GDM1 (cell line): Measurements from ENCODE around the gene SOX12.

Experiments used
- DNase-seq: peaks from one replicate; lab custom pipeline; 2025; lab: John Stamatoyannopoulos, UW

SOX12 gene

GRCh38 chr20:301886-302848 lies 23.2 kb upstream of the SOX12 start:
- DNase-seq: no peak

- no peak for DNase-seq
Observed at GRCh38 chr20:305745-306144, 19.6 kb upstream of the SOX12 start.

- DNase-seq: no peak
Observed at GRCh38 chr20:308427-309038, 16.8 kb upstream of the SOX12 start.

- no peak for DNase-seq
Observed at GRCh38 chr20:309306-309840, 16.0 kb upstream of the SOX12 start.

- no peak for DNase-seq
Observed at GRCh38 chr20:309841-310644, 15.3 kb upstream of the SOX12 start.

GRCh38 chr20:310645-311044 lies 14.7 kb upstream of the SOX12 start:
- no peak for DNase-seq

- no peak for DNase-seq
Observed at GRCh38 chr20:311609-312008, 13.7 kb upstream of the SOX12 start.

- DNase-seq: no peak
Observed at GRCh38 chr20:312067-312466, 13.3 kb upstream of the SOX12 start.

- no peak for DNase-seq
Observed at GRCh38 chr20:312866-313265, 12.5 kb upstream of the SOX12 start.

- DNase-seq: no peak
Observed at GRCh38 chr20:313402-313801, 11.9 kb upstream of the SOX12 start.

GRCh38 chr20:313948-314347 lies 11.4 kb upstream of the SOX12 start:
- DNase-seq: no peak

GRCh38 chr20:316316-317068 lies 8.9 kb upstream of the SOX12 start:
- no peak for DNase-seq

GRCh38 chr20:324177-325044 lies 941 bp upstream of the SOX12 start:
- DNase-seq: peak; percentile 90

- DNase-seq: peak; percentile 52
Observed at GRCh38 chr20:325889-326644, 715 bp downstream of the SOX12 start.

GRCh38 chr20:326645-327185 lies 1.4 kb downstream of the SOX12 start:
- DNase-seq: no peak

- peak; percentile 91 for DNase-seq
Observed at GRCh38 chr20:327186-328026, 2.1 kb downstream of the SOX12 start.

GRCh38 chr20:328027-328974 lies 2.9 kb downstream of the SOX12 start:
- DNase-seq: no peak
